Sciatic nerve (tissue), 2 donors: ENCODE results near the gene LRRC58. TPM values are rescaled to one million over a fixed set of nuclear protein-coding genes. Genes with fewer than 3 reads are reported as not detected.
A peak's percentile ranks its signal among the peaks of the same experiment; 100 is the strongest.
"Not testable (repeated sequence)": the region's sequence is repeated elsewhere in the genome, so short reads cannot be mapped to it uniquely, and the experiment has no call there.

Source experiments
- ATAC-seq: fragments of 200-7000 bp; cut with Tn5 transposase; one replicate; pipeline ENCODE4 v1.9.1; 2020; ENCODE audit warnings: mild to moderate bottlenecking, moderate library complexity
- DNase-seq: peaks from one replicate; pipeline ENCODE4 v3.0.0-alpha.2; 2020; ENCODE audit warnings: low spot score
- intact Hi-C: fragments of 100-400 bp; cut with DNase I; formaldehyde crosslinking; loops from one replicate; pipeline ENCODE4 v1.14.2; 2022
- total RNA-seq: library from RNA; stranded (reverse); fragmentation: NEBNext Ultra II Directional; extraction: Animal tissue kit (Norgen Biotek cat#: 25700); gene quantifications from one replicate; pipeline ENCODE4 v1.2.1, GENCODE V29; 2021
- donor health status: DM: no; HTN: no; CAD: no.
- donor health status: DM: no; HTN: no; CAD: no.

Gene LRRC58
- total RNA-seq, 1 donor from 2014 or later = 24.3 TPM

- intact Hi-C loops = no loop called here
Measured at GRCh38 chr3:120348065-120348990, 826 bp downstream of the LRRC58 start.

GRCh38 chr3:120344349-120344748 lies 4.8 kb downstream of the LRRC58 start:
- ATAC-seq (no peak), DNase-seq (no peak)
- intact Hi-C loops = no loop called here

More at GRCh38 chr3:120348065-120348990, 826 bp downstream of the LRRC58 start:
- no peak for DNase-seq
- peak; percentile 3 for ATAC-seq

- intact Hi-C loops = no loop called here
- ATAC-seq (no peak), DNase-seq (no peak)
Measured at GRCh38 chr3:120341658-120342346, 7.4 kb downstream of the LRRC58 start.

- intact Hi-C loops = no loop called here
- ATAC-seq = no peak
- DNase-seq = no peak
Measured at GRCh38 chr3:120339362-120339761, 9.8 kb downstream of the LRRC58 start.

GRCh38 chr3:120338517-120338916 lies 10.6 kb downstream of the LRRC58 start:
- ATAC-seq (no peak), DNase-seq (no peak)
- intact Hi-C loops = no loop called here

- DNase-seq (no peak), ATAC-seq (no peak)
- intact Hi-C loops = no loop called here
Measured at GRCh38 chr3:120332646-120333045, 16.5 kb downstream of the LRRC58 start.

- intact Hi-C loops = no loop called here
- ATAC-seq (no peak), DNase-seq (no peak)
Measured at GRCh38 chr3:120331076-120331475, 18.1 kb downstream of the LRRC58 start.

- ATAC-seq (no peak), DNase-seq (no peak)
- intact Hi-C loops = no loop called here
Measured at GRCh38 chr3:120326784-120327183, 22.4 kb downstream of the LRRC58 start.

GRCh38 chr3:120324190-120324589 lies 25.0 kb downstream of the LRRC58 start:
- intact Hi-C loops = no loop called here
- DNase-seq (no peak), ATAC-seq (no peak)

- intact Hi-C loops, DNase-seq, ATAC-seq: not testable (repeated sequence)
Measured at GRCh38 chr3:120323761-120324160, 25.4 kb downstream of the LRRC58 start.

GRCh38 chr3:120311863-120312794 lies 37.0 kb downstream of the LRRC58 start:
- ATAC-seq (no peak), DNase-seq (no peak)
- intact Hi-C loops = no loop called here

GRCh38 chr3:120306519-120307455 lies 42.4 kb downstream of the LRRC58 start:
- DNase-seq (no peak), ATAC-seq (no peak)

GRCh38 chr3:120304616-120305015 lies 44.5 kb downstream of the LRRC58 start:
- intact Hi-C loops = no loop called here
- no peak for ATAC-seq
- DNase-seq = no peak

More at GRCh38 chr3:120306519-120307455, 42.4 kb downstream of the LRRC58 start:
- intact Hi-C loops = no loop called here

- DNase-seq = no peak
- intact Hi-C loops = no loop called here
Measured at GRCh38 chr3:120302361-120302760, 46.8 kb downstream of the LRRC58 start.

GRCh38 chr3:120300971-120301370 lies 48.2 kb downstream of the LRRC58 start:
- ATAC-seq = no peak
- DNase-seq = no peak
- intact Hi-C loops = no loop called here

More at GRCh38 chr3:120302361-120302760, 46.8 kb downstream of the LRRC58 start:
- peak; percentile 45 for ATAC-seq

- ATAC-seq (no peak), DNase-seq (no peak)
- intact Hi-C loops = no loop called here
Measured at GRCh38 chr3:120299403-120299802, 49.8 kb downstream of the LRRC58 start.

- no peak for ATAC-seq
- intact Hi-C loops = no loop called here
- DNase-seq = no peak
Measured at GRCh38 chr3:120298996-120299395, 50.2 kb downstream of the LRRC58 start.

- DNase-seq, intact Hi-C loops, ATAC-seq: not testable (repeated sequence)
Measured at GRCh38 chr3:120291552-120291951, 57.6 kb downstream of the LRRC58 start.
